GM23338 (cell line): ENCODE results near the gene FBXO17. TPM values are rescaled to one million over a fixed set of nuclear protein-coding genes. Genes with fewer than 3 reads are reported as not detected.

Experiments used
- ATAC-seq: fragments of 200-7000 bp; cut with Tn5 transposase; 3 replicates; pipeline ENCODE4 v1.9.1; 2020
- DNase-seq: peaks from one replicate; pipeline ENCODE4 v3.0.0-alpha.2; 2015; ENCODE audit warnings: low spot score
- H2AFZ ChIP-seq: fragments of 200-600 bp; sonication (generic); 2 replicates; pipeline ENCODE4 v1.8.0; 2016; ENCODE audit warnings: antibody characterized with exemption, mild to moderate bottlenecking, moderate library complexity
- H3F3A ChIP-seq: fragments of 200-600 bp; sonication (generic); replicated peaks from 2 replicates; pipeline ENCODE4 v1.8.0; 2017; ENCODE audit warnings: antibody characterized with exemption, mixed run types, low read depth
- H3K27ac ChIP-seq: fragments of 200-600 bp; sonication (generic); 2 replicates; pipeline ENCODE4 v1.6.1; 2016; ENCODE audit warnings: low read depth
- H3K27me3 ChIP-seq: fragments of 200-600 bp; sonication (generic); 2 replicates; pipeline ENCODE4 v1.8.0; 2016; ENCODE audit warnings: mild to moderate bottlenecking, mixed run types, moderate library complexity; ENCODE audit not compliant: insufficient read depth
- H3K36me3 ChIP-seq: fragments of 200-600 bp; sonication (generic); 2 replicates; pipeline ENCODE4 v1.8.0; 2016; ENCODE audit warnings: mild to moderate bottlenecking; ENCODE audit not compliant: insufficient read depth
- H3K4me1 ChIP-seq: fragments of 200-600 bp; sonication (generic); 2 replicates; pipeline ENCODE4 v1.8.0; 2016; ENCODE audit warnings: mild to moderate bottlenecking, moderate library complexity; ENCODE audit not compliant: insufficient read depth
- H3K4me2 ChIP-seq: fragments of 200-600 bp; sonication (generic); 2 replicates; pipeline ENCODE4 v1.7.1; 2017; ENCODE audit warnings: mixed run types
- H3K4me3 ChIP-seq: fragments of 200-600 bp; sonication (generic); 2 replicates; pipeline ENCODE4 v1.6.1; 2016; ENCODE audit warnings: mixed run types
- H3K79me2 ChIP-seq: fragments of 200-600 bp; sonication (generic); replicated peaks from 2 replicates; pipeline ENCODE4 v1.8.0; 2017; ENCODE audit warnings: mild to moderate bottlenecking; ENCODE audit not compliant: insufficient read depth
- H3K9me2 ChIP-seq: fragments of 200-600 bp; sonication (generic); 2 replicates; pipeline ENCODE4 v1.8.0; 2017; ENCODE audit not compliant: insufficient read depth
- H4K20me1 ChIP-seq: fragments of 200-600 bp; sonication (generic); replicated peaks from 2 replicates; pipeline ENCODE4 v1.8.0; 2017; ENCODE audit warnings: mild to moderate bottlenecking; ENCODE audit not compliant: insufficient read depth
- H3K27ac Mint-ChIP-seq: 2 replicates; pipeline ENCODE4 v1.8.0; 2020; ENCODE audit warnings: inconsistent platforms, mild to moderate bottlenecking, moderate library complexity, mixed read lengths
- H3K27me3 Mint-ChIP-seq: 3 replicates; pipeline ENCODE4 v1.8.0; 2022; ENCODE audit warnings: low read depth, mild to moderate bottlenecking, moderate library complexity, mixed read lengths, inconsistent platforms; ENCODE audit not compliant: insufficient read depth, poor library complexity
- H3K36me3 Mint-ChIP-seq: 3 replicates; pipeline ENCODE4 v1.8.0; 2021; ENCODE audit warnings: low read depth, mild to moderate bottlenecking, inconsistent platforms, moderate library complexity, mixed read lengths
- H3K4me1 Mint-ChIP-seq: 3 replicates; pipeline ENCODE4 v1.8.0; 2020; ENCODE audit warnings: mild to moderate bottlenecking, inconsistent platforms, mixed read lengths
- H3K4me3 Mint-ChIP-seq: 3 replicates; pipeline ENCODE4 v1.8.0; 2021; ENCODE audit warnings: moderate library complexity, mild to moderate bottlenecking, inconsistent platforms, mixed read lengths
- H3K9me3 Mint-ChIP-seq: 3 replicates; pipeline ENCODE4 v1.8.0; 2020; ENCODE audit warnings: moderate library complexity, mild to moderate bottlenecking, inconsistent platforms, mixed read lengths
- ETS1 ChIP-seq: IDR thresholded peaks from 2 replicates; pipeline ENCODE4 v1.6.1; 2016; ENCODE audit warnings: antibody characterized with exemption
- EZH2phosphoT487 ChIP-seq: fragments of 200-600 bp; sonication (generic); IDR thresholded peaks from one replicate; pipeline ENCODE4 v1.8.1; 2018; ENCODE audit warnings: antibody characterized with exemption; ENCODE audit not compliant: unreplicated experiment
- JUNB ChIP-seq: IDR thresholded peaks from one replicate; pipeline ENCODE4 v1.6.1; 2016; ENCODE audit warnings: antibody characterized with exemption; ENCODE audit not compliant: unreplicated experiment
- NANOG ChIP-seq: IDR thresholded peaks from 2 replicates; pipeline ENCODE4 v1.6.1; 2016; ENCODE audit warnings: antibody characterized with exemption, borderline replicate concordance
- POLR2AphosphoS5 ChIP-seq: IDR thresholded peaks from 2 replicates; pipeline ENCODE4 v1.6.1; 2016; ENCODE audit warnings: antibody characterized with exemption, low read depth
- ZNF114 ChIP-seq: fragments of 250-450 bp; sonication (Bioruptor Pico); IDR thresholded peaks from 2 replicates; pipeline ENCODE4 v1.5.0; 2020; ENCODE audit warnings: mild to moderate bottlenecking, moderate library complexity
- long read RNA-seq: library from polyadenylated mRNA; unstranded; transcript quantifications from one replicate; pipeline ENCODE4 v2.0.0, GENCODE V29; 2020; ENCODE audit not compliant: unreplicated experiment
- polyA plus RNA-seq: library from polyadenylated mRNA; unstranded; fragments of >200 nt; fragmentation: Nextera tagmentation; extraction: Ambion mirVana; gene quantifications from 2 replicates; pipeline ENCODE4 v1.2.1, GENCODE V29; 2016
- total RNA-seq: library from RNA; depleted of rRNA; stranded (reverse); fragments of >200 nt; shearing (Covaris generic); gene quantifications from 2 replicates; pipeline ENCODE4 v1.2.3, GENCODE V29; 2014; rRNA removed
- TF ChIP-seq, protein P1 (sequence below): IDR thresholded peaks from one replicate; pipeline ENCODE4 v1.6.1; 2018; ENCODE audit warnings: antibody characterized with exemption; ENCODE audit not compliant: unreplicated experiment

Gene FBXO17, protein sequence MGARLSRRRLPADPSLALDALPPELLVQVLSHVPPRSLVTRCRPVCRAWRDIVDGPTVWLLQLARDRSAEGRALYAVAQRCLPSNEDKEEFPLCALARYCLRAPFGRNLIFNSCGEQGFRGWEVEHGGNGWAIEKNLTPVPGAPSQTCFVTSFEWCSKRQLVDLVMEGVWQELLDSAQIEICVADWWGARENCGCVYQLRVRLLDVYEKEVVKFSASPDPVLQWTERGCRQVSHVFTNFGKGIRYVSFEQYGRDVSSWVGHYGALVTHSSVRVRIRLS
- 27.2 and 29.0 TPM in 2 replicates for total RNA-seq
- polyA plus RNA-seq, result 17.2 and 18.6 TPM in 2 replicates
- long read RNA-seq, transcript FBXO17-201 (6 exons, 2,386 nt), result major isoform, 11 of 20 reads
- long read RNA-seq, partial matches to known transcripts, result 0 of 20 reads
- long read RNA-seq, other reads (novel, unspliced or antisense), result 8 of 20 reads

- ATAC-seq (peak; percentile 75), DNase-seq (peak; percentile 70)
- H3K27me3 ChIP-seq, result no peaks in the 10 kb centered on the region
- Mint-ChIP-seq H3K36me3 (peaks cover 16% of the 10 kb centered on the region), H3K4me3 (peak within 1 kb of the TSS; percentile 93), H3K4me1 (peaks cover 11% of the 10 kb centered on the region), H3K9me3 (peaks cover 13% of the 10 kb centered on the region), H3K27ac (peak within 1 kb of the TSS; percentile 89), H3K27me3 (peaks cover 13% of the 10 kb centered on the region)
- H3K4me1 ChIP-seq, result peaks cover 9% of the 10 kb centered on the region
- no peaks in the 10 kb centered on the region for H3K36me3 ChIP-seq
- peak within 1 kb of the TSS; percentile 54 for H3K4me3 ChIP-seq
- H3K27ac ChIP-seq, result peak within 1 kb of the TSS; percentile 81
- peak within 1 kb of the TSS; percentile 96 for H2AFZ ChIP-seq
- no peaks in the 10 kb centered on the region; the same call in 1 of the 2 replicates for H3K9me2 ChIP-seq
- TF ChIP-seq, protein P1, sequence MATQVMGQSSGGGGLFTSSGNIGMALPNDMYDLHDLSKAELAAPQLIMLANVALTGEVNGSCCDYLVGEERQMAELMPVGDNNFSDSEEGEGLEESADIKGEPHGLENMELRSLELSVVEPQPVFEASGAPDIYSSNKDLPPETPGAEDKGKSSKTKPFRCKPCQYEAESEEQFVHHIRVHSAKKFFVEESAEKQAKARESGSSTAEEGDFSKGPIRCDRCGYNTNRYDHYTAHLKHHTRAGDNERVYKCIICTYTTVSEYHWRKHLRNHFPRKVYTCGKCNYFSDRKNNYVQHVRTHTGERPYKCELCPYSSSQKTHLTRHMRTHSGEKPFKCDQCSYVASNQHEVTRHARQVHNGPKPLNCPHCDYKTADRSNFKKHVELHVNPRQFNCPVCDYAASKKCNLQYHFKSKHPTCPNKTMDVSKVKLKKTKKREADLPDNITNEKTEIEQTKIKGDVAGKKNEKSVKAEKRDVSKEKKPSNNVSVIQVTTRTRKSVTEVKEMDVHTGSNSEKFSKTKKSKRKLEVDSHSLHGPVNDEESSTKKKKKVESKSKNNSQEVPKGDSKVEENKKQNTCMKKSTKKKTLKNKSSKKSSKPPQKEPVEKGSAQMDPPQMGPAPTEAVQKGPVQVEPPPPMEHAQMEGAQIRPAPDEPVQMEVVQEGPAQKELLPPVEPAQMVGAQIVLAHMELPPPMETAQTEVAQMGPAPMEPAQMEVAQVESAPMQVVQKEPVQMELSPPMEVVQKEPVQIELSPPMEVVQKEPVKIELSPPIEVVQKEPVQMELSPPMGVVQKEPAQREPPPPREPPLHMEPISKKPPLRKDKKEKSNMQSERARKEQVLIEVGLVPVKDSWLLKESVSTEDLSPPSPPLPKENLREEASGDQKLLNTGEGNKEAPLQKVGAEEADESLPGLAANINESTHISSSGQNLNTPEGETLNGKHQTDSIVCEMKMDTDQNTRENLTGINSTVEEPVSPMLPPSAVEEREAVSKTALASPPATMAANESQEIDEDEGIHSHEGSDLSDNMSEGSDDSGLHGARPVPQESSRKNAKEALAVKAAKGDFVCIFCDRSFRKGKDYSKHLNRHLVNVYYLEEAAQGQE, result peak; percentile 12
- no peak for TF ChIP-seq NANOG
- peak; percentile 54; the same call in 1 of the 2 replicates for TF ChIP-seq POLR2AphosphoS5
- peak within 1 kb of the TSS; percentile 77 for H3K4me2 ChIP-seq
- H4K20me1 ChIP-seq, result no peaks in the 10 kb centered on the region; the same call in 1 of the 2 replicates
- peaks cover 22% of the 10 kb centered on the region for H3K79me2 ChIP-seq
- 0 out of 2 replicates have a peak, but pooled peaks cover 5% of the 10 kb centered on the region for H3F3A ChIP-seq
Measured at GRCh38 chr19:38975214-38975860, at the start of gene FBXO17. FBXO17 (minus strand) TSS chr19:38975742; CDS start chr19:38950319, 25,423 bp downstream.

- Histone ChIP-seq H3K27ac (no peak overlapping the region), H3K79me2 (no peaks in the 10 kb centered on the region), H3F3A (no peaks in the 10 kb centered on the region), H3K4me2 (no peak overlapping the region), H3K4me1 (no peaks in the 10 kb centered on the region), H3K9me2 (no peaks in the 10 kb centered on the region), H2AFZ (no peak overlapping the region), H3K36me3 (peaks cover 9% of the 10 kb centered on the region; the same call in 1 of the 2 replicates), H4K20me1 (peaks cover 3% of the 10 kb centered on the region; the same call in 1 of the 2 replicates), H3K4me3 (no peak overlapping the region), H3K27me3 (no peaks in the 10 kb centered on the region)
- Mint-ChIP-seq H3K4me1 (no peaks in the 10 kb centered on the region), H3K36me3 (peaks cover 56% of the 10 kb centered on the region), H3K4me3 (no peak overlapping the region), H3K9me3 (peaks cover 16% of the 10 kb centered on the region), H3K27ac (no peak overlapping the region), H3K27me3 (peaks cover 4% of the 10 kb centered on the region)
- DNase-seq (no peak), ATAC-seq (no peak)
- TF ChIP-seq EZH2phosphoT487, result no peak
- no peak for TF ChIP-seq POLR2AphosphoS5
- TF ChIP-seq ZNF114 (CRISPR knock-in tag), result no peak
- no peak for TF ChIP-seq JUNB
- TF ChIP-seq ETS1, result no peak
- TF ChIP-seq, protein P1, result no peak
Measured at GRCh38 chr19:39024875-39025641, 49.5 kb upstream of the FBXO17 start.
